ENCODE data around the gene NFYC.

Gene NFYC

GRCh38 chr1:40691538-40692428 lies at the start of gene NFYC:
Gene NFYC, plus strand, starts transcription at chr1:40691704. Its CDS starts 47,140 bp downstream, at chr1:40738844.
- DNase-seq: peak; percentile 99

GRCh38 chr1:40645118-40645680 lies 46.3 kb upstream of the NFYC start:
- no peak for DNase-seq

GRCh38 chr1:40646315-40646714 lies 45.2 kb upstream of the NFYC start:
- no peak for DNase-seq

GRCh38 chr1:40648200-40648599 lies 43.3 kb upstream of the NFYC start:
- DNase-seq: no peak

GRCh38 chr1:40648928-40649591 lies 42.4 kb upstream of the NFYC start:
- DNase-seq: no peak

GRCh38 chr1:40649592-40649930 lies 41.9 kb upstream of the NFYC start:
- DNase-seq: no peak

GRCh38 chr1:40650075-40650474 lies 41.4 kb upstream of the NFYC start:
- no peak for DNase-seq

GRCh38 chr1:40651138-40651857 lies 40.2 kb upstream of the NFYC start:
- DNase-seq: no peak

- DNase-seq: no peak
Observed at GRCh38 chr1:40652468-40652867, 39.0 kb upstream of the NFYC start.

GRCh38 chr1:40652979-40653378 lies 38.5 kb upstream of the NFYC start:
- DNase-seq: no peak

- no peak for DNase-seq
Observed at GRCh38 chr1:40653851-40654537, 37.5 kb upstream of the NFYC start.

GRCh38 chr1:40657046-40657445 lies 34.5 kb upstream of the NFYC start:
- no peak for DNase-seq

- DNase-seq: no peak
Observed at GRCh38 chr1:40658751-40659648, 32.5 kb upstream of the NFYC start.

GRCh38 chr1:40659649-40659947 lies 31.9 kb upstream of the NFYC start:
- no peak for DNase-seq

GRCh38 chr1:40661678-40662077 lies 29.8 kb upstream of the NFYC start:
- no peak for DNase-seq

- no peak for DNase-seq
Observed at GRCh38 chr1:40662151-40662550, 29.4 kb upstream of the NFYC start.

- DNase-seq: peak; percentile 12
Observed at GRCh38 chr1:40662864-40663263, 28.6 kb upstream of the NFYC start.

GRCh38 chr1:40663324-40664166 lies 28.0 kb upstream of the NFYC start:
- peak; percentile 52 for DNase-seq

- DNase-seq: peak; percentile 17
Observed at GRCh38 chr1:40664167-40664537, 27.4 kb upstream of the NFYC start.

- no peak for DNase-seq
Observed at GRCh38 chr1:40664791-40665190, 26.7 kb upstream of the NFYC start.

All from NCI-H526 treated with DMSO at 0.1 percent for 48 hours (cell line).